Measurements from ENCODE around the gene TRPC4AP. TPM values are rescaled to one million over a fixed set of nuclear protein-coding genes. Genes with fewer than 3 reads are reported as not detected.

TRPC4AP gene
- total RNA-seq, 1 experiment from 2014 or later: 48.6 TPM

- CTCF ChIA-PET: no interaction called here
- H3K79me2 ChIP-seq (ENCODE audit: insufficient read depth, low read length): no peaks in the 10 kb centered on the region
- no peaks in the 10 kb centered on the region for H3K27me3 ChIP-seq (ENCODE audit: insufficient read depth, low read length)
- no peak overlapping the region for H3K4me2 ChIP-seq (ENCODE audit: low read length)
- H3K9me2 ChIP-seq (ENCODE audit: insufficient read depth): no peaks in the 10 kb centered on the region
- no TSS peak for BruUV-seq (replicated peaks)
- intact Hi-C loops (cut with micrococcal nuclease): no loop called here
- H3K27ac ChIP-seq (ENCODE audit: low read depth, low read length): no peak overlapping the region
- no peak overlapping the region for H2AFZ ChIP-seq (ENCODE audit: low read depth, low read length, poor library complexity, severe bottlenecking)
- TF ChIP-seq EZH2 (IDR thresholded peaks at IDR 0.05) (no peak), ELF1 (IDR thresholded peaks at IDR 0.05; ENCODE audit: borderline replicate concordance, low read depth) (no peak), SP1 (IDR thresholded peaks at IDR 0.05; ENCODE audit: low read depth) (no peak), JUND (IDR thresholded peaks at IDR 0.05) (no peak), SRF (IDR thresholded peaks at IDR 0.05; ENCODE audit: low read depth) (no peak), CBX3 (IDR thresholded peaks at IDR 0.05; ENCODE audit: low read depth) (no peak), EZH2phosphoT487 (IDR thresholded peaks at IDR 0.05; ENCODE audit: borderline replicate concordance) (no peak)
- H3K9ac ChIP-seq (ENCODE audit: low read length): no peak overlapping the region
- no peaks in the 10 kb centered on the region for H3K9me3 ChIP-seq (ENCODE audit: control insufficient read depth in 1 of 2, insufficient read depth in 1 of 2, low read depth in 1 of 2, low read length in 2 of 2)
- H3K4me3 ChIP-seq (replicated peaks in 1 of 2; ENCODE audit: low read depth in 1 of 2, low read length in 2 of 2): no peak overlapping the region
- POLR2A ChIA-PET: no interaction called here
- H3K36me3 ChIP-seq (ENCODE audit: control insufficient read depth in 1 of 2, insufficient read depth in 2 of 2, low read length in 2 of 2): no peaks in the 10 kb centered on the region
- no peak for DNase-seq (ENCODE audit: low read depth, low spot score)
- no peaks in the 10 kb centered on the region for H4K20me1 ChIP-seq (ENCODE audit: insufficient read depth)
- H3K4me1 ChIP-seq (ENCODE audit: control insufficient read depth in 1 of 2, insufficient read depth in 2 of 2, low read length in 2 of 2): peaks cover 0 to 4% of the 10 kb centered on the region in 2 experiments; a peak in 1 of 4 replicates
- RAD21 ChIA-PET (ENCODE audit: low non-redundant PET in 1 of 2, low total read pairs in 2 of 2, uncharacterized antibody in 2 of 2, unreplicated experiment in 2 of 2): no interaction called here
- no peak for ATAC-seq
Measured at GRCh38 chr20:34983089-34983820, 109.4 kb downstream of the TRPC4AP start.

GRCh38 chr20:34982270-34983088, 110.1 kb downstream of the TRPC4AP start:
- intact Hi-C loops (cut with micrococcal nuclease): no loop called here
- BruUV-seq (replicated peaks): no TSS peak
- H3K4me3 ChIP-seq (replicated peaks in 1 of 2; ENCODE audit: low read depth in 1 of 2, low read length in 2 of 2): no peak overlapping the region
- no peaks in the 10 kb centered on the region for H3K79me2 ChIP-seq (ENCODE audit: insufficient read depth, low read length)
- H3K36me3 ChIP-seq (ENCODE audit: control insufficient read depth in 1 of 2, insufficient read depth in 2 of 2, low read length in 2 of 2): no peaks in the 10 kb centered on the region
- ChIA-PET RAD21 (ENCODE audit: low non-redundant PET in 1 of 2, low total read pairs in 2 of 2, uncharacterized antibody in 2 of 2, unreplicated experiment in 2 of 2) (no interaction called here), POLR2A (no interaction called here), CTCF (interaction anchor here (0.7 kb wide), 1 partner anchor 274 kb away, joined by 3 read pairs; no protein-coding TSS in a partner anchor)
- DNase-seq (ENCODE audit: low read depth, low spot score) (no peak), ATAC-seq (no peak)
- no peaks in the 10 kb centered on the region for H3K27me3 ChIP-seq (ENCODE audit: insufficient read depth, low read length)
- H2AFZ ChIP-seq (ENCODE audit: low read depth, low read length, poor library complexity, severe bottlenecking): no peak overlapping the region
- no peak for TF ChIP-seq POLR2A (IDR thresholded peaks at IDR 0.05; ENCODE audit: borderline replicate concordance, extremely low read depth, insufficient read depth, insufficient read length)
- TF ChIP-seq EGR1 (IDR thresholded peaks at IDR 0.05; ENCODE audit: low read depth): no peak
- peaks cover 0 to 4% of the 10 kb centered on the region in 2 experiments; a peak in 1 of 4 replicates for H3K4me1 ChIP-seq (ENCODE audit: control insufficient read depth in 1 of 2, insufficient read depth in 2 of 2, low read length in 2 of 2)
- H3K27ac ChIP-seq (ENCODE audit: low read depth, low read length): no peak overlapping the region
- H3K4me2 ChIP-seq (ENCODE audit: low read length): no peak overlapping the region
- no peaks in the 10 kb centered on the region for H3K9me2 ChIP-seq (ENCODE audit: insufficient read depth)
- no peak overlapping the region for H3K9ac ChIP-seq (ENCODE audit: low read length)
- no peaks in the 10 kb centered on the region for H4K20me1 ChIP-seq (ENCODE audit: insufficient read depth)
- H3K9me3 ChIP-seq (ENCODE audit: control insufficient read depth in 1 of 2, insufficient read depth in 1 of 2, low read depth in 1 of 2, low read length in 2 of 2): no peaks in the 10 kb centered on the region
